IPS-11a (cell line): ENCODE data around the gene STXBP1.

Source experiments
- H3K4me3 ChIP-seq: one replicate; pipeline ENCODE4 v1.5.1; 2013; ENCODE audit warnings: low read depth, low read length, control low read depth

The STXBP1 gene

GRCh38 chr9:127651697-127652610 lies 39.9 kb downstream of the STXBP1 start:
- H3K4me3 ChIP-seq = no peak overlapping the region

DNA sequence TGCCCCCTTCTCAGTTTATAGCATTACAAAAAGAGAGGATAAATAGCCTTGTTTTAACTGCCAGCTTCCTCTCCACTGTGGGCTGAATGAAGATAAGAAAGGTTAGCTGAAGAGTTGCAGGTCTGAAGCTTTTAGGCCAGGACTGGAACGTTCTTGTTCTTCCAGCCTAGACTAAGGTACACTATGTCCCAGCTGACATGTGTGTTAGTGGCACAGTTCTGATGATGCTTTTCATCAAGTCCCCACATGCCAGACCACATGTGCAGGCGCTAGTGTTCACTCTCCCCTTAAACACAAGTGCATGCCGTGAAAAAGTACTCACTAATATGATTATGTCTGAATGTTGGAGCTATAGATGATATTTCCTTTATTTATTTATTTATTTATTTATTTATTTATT lies 40.7 kb downstream of the STXBP1 start:
- no peak overlapping the region for H3K4me3 ChIP-seq

GRCh38 chr9:127654619-127655018 lies 42.5 kb downstream of the STXBP1 start:
- H3K4me3 ChIP-seq = no peak overlapping the region

DNA sequence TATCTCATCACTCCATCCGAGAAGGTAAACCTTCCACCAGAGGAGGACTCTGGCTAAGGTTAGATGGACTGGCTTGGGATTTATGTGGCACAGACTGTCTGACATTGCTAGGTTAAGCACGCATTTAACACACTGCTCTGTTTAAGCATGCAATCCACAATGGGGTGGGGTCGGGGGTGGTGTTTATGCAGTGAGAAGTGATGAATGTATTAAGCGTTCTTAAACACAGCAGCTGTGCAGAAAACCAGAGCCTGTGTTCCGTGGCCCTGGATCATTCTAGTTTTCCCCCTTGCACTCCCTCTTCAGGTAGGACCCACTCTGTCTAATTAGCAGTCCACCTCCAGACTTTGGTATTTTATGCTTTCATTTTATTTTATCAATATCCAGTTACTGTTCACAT lies 46.4 kb downstream of the STXBP1 start:
- H3K4me3 ChIP-seq = no peak overlapping the region

DNA sequence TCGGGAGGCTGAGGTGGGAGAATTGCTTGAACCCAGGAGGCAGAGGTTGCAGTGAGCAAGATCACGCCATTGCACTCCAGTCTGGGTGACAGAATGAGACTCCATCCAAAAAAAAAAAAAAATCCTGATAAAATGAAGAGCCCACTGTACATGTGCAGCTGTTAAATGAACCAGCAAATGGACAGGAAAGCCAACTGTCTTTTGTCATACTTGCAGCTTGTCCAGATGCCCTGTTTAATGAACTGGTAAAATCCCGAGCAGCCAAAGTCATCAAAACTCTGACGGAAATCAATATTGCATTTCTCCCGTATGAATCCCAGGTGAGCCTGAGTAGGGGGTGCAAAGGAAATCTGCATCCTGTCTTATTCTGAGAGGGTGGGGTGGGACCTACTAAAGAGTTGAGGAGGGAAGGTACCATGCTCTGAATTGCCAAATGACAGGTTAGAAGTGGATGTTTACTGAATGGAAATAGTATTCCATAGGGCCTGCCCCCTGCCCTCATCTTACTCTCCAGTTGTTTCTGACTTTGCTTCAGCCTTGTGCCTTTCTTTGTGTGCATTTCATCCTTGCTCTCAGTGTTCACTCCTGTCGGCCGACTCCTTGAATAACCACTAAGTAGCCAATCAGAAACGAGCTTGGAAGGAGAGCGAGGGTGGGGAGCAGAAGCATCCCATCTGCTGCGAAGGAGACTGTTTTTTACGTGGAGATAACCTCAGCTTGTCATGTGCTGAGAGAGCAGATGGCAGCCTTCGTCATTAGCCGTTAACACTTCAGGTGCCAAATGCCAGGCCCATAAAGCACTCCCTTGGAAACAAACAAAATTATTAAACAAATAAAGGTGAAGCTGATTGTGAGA lies 49.0 kb downstream of the STXBP1 start:
- no peak overlapping the region for H3K4me3 ChIP-seq

GRCh38 chr9:127662617-127663016 lies 50.5 kb downstream of the STXBP1 start:
- no peak overlapping the region for H3K4me3 ChIP-seq

- H3K4me3 ChIP-seq = no peak overlapping the region
These were observed 52.2 kb downstream of the STXBP1 start for GRCh38 chr9:127664324-127664677.

DNA sequence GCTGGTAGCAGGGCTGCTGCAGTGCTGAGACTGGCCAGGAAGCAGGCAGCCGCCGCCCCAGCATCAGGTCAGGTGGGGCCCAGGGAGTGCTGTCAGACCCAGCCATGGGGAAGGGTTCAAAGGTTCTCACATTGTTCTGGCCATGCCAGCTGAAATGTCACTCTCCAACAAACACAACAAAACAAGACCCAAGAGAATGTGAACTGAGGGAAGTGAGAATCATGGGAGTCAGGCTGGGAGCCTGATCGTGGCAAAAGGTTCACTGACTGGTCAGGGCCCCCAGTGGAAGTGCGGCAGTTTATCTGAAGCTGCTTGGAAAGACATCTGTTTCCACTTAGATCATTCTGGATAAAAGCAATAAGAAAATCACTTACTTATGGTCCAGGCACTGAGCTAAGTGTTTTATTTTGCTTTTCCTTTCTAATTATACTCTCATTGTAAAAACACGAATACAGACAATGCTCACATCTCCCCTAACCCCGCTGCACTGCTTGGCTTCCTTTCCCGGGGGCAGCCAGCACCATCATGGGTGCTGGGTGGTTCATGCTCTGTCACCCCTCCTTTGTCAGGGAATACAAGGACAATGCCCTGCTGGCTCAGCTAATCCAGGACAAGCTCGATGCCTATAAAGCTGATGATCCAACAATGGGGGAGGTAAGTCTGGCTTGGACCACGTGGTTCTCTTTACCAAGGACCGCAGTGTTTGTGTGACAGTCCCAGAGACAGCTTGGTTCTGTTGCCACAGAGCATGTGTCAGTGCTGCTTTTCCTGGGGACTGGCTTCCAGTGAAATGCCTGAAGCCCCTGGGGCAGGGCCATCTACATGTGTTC lies 52.8 kb downstream of the STXBP1 start:
- H3K4me3 ChIP-seq = no peak overlapping the region

GRCh38 chr9:127667127-127667844 lies 55.2 kb downstream of the STXBP1 start:
- no peak overlapping the region for H3K4me3 ChIP-seq

DNA sequence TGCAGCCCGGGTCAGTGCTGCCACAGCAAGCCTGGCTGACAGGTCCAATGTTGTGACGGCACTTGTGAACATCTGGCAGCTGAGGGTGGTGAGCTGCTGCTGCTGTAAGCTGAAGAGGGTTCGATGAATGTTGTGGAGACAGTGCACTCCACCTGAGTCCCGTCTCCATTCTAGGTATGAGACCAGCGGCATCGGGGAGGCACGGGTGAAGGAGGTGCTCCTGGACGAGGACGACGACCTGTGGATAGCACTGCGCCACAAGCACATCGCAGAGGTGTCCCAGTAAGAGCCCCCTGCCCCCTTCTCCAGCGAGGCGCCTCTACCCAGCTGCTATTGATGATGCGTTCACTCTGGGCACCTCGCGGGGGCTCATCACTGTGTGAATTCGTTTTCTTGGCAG lies 55.8 kb downstream of the STXBP1 start:
- H3K4me3 ChIP-seq = no peak overlapping the region

DNA sequence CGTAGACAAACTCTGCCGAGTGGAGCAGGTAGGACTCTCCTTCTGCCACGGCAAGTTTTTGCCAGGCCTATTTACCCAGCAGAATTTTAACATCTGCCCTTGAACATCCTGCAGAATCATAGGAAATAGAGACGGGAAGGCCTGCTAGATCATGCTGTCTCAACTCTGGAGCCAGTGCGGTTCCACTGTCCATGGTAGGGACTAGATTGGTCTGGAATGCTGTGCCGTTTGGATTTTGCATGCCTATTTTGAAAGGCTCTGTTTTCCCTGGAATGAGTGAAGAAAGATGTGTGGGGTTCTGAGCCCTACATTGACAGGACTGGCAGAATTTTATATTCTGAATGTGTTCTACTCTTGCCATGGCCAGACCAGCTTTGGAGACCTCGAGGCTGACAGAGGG lies 61.2 kb downstream of the STXBP1 start:
- no peak overlapping the region for H3K4me3 ChIP-seq

GRCh38 chr9:127676638-127677037 lies 64.6 kb downstream of the STXBP1 start:
- H3K4me3 ChIP-seq = no peak overlapping the region

GRCh38 chr9:127679506-127679905 lies 67.4 kb downstream of the STXBP1 start:
- H3K4me3 ChIP-seq = no peak overlapping the region

GRCh38 chr9:127680226-127680625 lies 68.1 kb downstream of the STXBP1 start:
- no peak overlapping the region for H3K4me3 ChIP-seq

DNA sequence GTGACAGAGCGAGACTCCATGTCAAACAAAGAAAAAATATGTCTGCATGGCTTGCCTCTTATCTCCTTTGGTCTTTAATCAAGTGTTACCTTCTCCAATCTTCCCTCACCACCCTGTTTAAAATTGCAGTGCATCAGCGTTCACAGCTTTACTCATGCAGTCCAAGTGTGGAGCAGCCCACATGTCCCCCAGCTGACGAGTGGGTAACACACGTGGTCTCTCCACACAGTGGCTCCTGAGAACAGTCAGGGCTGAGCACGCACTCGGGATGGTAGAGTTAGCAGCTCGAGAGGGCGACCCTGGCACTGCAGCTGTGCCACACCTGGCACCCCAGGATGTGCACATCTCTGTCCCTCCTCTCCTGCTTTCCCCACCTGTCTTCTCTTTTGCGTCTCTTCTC lies 68.8 kb downstream of the STXBP1 start:
- no peak overlapping the region for H3K4me3 ChIP-seq

DNA sequence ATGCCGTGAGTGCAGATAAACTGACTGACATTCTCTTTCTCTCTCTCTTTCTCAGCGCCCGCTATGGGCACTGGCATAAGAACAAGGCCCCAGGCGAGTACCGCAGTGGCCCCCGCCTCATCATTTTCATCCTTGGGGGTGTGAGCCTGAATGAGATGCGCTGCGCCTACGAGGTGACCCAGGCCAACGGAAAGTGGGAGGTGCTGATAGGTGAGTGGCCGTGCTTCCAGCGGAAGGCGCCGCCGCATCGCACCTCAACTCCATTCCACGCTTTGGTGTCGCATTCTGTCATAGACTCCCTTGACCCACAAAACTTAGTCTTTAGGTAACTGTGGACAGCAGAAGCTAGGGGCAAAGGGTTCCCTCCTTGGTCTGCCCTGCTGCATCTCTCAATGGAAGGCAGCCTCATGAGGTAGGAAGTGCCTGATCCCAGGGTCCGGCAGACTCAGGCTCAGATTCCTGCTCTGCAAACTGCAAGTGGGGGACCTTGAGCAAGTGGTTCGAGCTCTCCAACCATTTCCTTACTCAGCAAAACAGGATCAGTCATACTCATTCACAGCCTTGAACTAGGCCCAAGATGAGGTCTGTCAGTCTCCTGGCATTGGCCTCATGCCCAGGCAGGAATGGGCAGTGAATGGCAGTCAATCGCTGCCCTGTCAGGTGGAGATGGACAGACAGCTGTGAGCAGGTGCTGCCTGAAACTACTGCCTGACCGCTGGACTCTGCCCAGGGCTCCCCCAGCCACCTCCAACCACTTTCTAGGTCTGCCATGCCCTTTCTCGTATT lies 70.5 kb downstream of the STXBP1 start:
- H3K4me3 ChIP-seq = no peak overlapping the region

- H3K4me3 ChIP-seq = no peak overlapping the region
These were observed 71.6 kb downstream of the STXBP1 start for GRCh38 chr9:127683723-127684122.

- H3K4me3 ChIP-seq = no peak overlapping the region
These were observed 72.5 kb downstream of the STXBP1 start for GRCh38 chr9:127684576-127684975.

- H3K4me3 ChIP-seq = no peak overlapping the region
These were observed 74.7 kb downstream of the STXBP1 start for GRCh38 chr9:127686461-127687393.
